ENCODE data around the gene NRP1. TPM values are rescaled to one million over a fixed set of nuclear protein-coding genes. Genes with fewer than 3 reads are reported as not detected.

NRP1 gene
- total RNA-seq = 100 to 1,000 TPM in 3 of 4 donors, 10 to 100 TPM in 1; 91.8 to 175 (median 142) TPM

- TF ChIP-seq CTCF (IDR thresholded peaks at IDR 0.05; ENCODE audit: low read depth) = no peak
These were observed at the start of gene NRP1 for GRCh38 chr10:33334153-33334804. TSS of gene NRP1 (minus strand) at chr10:33334667. CDS start at chr10:33334382, 285 bp downstream.

- TF ChIP-seq CTCF (IDR thresholded peaks at IDR 0.05; ENCODE audit: low read depth) = no peak
These were observed 48.6 kb upstream of the NRP1 start for GRCh38 chr10:33382921-33383713.

DNA sequence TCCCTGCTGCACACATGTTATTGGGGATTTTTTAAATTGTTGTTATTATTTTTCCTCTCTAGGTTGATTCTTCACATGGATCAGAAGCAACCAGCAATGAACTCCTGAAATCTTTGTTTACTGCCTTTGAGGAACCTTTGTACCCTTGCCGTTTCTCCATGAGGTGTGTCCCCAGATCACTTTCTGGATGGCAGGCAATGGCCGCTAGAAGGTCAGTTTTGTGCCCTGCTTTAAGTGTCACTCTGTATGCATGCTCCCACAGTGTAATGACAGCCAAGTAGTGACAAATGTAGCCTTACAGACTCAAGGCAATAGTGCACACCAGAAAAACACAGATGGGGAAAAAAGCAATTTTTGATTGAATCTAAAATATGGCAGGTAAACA lies 47.7 kb upstream of the NRP1 start:
- no peak for TF ChIP-seq CTCF (IDR thresholded peaks at IDR 0.05; ENCODE audit: low read depth)

DNA sequence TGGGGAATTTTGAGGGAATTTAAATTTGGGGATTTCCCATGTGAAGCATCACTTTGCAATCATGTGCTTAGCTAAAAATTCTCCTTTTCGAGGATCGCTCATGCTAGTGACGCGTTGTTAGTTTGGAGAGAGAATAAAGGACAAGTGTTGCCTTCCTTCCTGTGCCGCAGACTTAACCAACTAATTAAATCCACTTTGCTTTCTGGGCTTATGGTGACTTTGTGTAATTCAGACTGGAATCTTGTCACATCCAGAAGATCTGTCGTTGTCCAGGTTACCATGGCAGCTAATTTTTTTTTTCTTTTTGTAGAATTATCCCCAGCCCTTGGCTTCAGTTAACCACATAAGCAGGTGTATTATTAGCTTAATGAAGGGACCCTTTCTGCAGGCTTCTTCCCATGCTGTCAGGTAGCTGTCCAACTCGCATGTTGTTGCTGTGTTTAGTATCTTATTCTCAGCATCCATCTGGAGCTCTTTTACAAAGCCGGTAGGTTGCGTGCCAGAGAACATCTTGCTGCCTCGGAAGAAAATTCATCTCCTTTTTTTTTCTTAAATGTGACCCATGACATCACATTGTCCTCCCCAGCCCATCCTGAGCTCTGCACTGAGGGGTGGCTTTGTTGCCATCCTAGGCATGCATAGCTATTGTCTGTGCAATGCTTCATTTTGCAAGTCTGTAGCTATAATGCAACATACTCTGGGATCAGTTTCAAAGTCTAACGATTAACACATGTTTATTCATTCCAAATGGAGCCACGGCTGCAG lies 47.2 kb upstream of the NRP1 start:
- TF ChIP-seq CTCF (IDR thresholded peaks at IDR 0.05; ENCODE audit: low read depth) = no peak

DNA sequence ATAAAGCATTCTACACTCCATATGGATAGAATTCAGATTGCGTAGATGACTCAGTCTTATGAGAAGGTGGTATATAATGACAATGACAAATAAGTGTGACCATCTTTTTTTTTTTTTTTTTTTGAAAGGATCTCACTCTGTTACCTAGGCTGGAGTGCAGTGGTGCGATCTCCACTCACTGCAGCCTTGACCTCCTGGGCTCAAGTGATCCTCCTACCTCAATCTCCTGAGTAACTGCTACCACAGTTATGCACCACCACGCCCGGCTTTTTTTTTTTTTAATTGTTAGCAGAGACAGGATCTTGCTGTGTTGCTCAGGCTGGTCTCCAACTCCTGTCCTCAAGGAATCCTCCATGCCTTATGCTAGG lies 43.2 kb upstream of the NRP1 start:
- TF ChIP-seq CTCF (IDR thresholded peaks at IDR 0.05; ENCODE audit: low read depth) = no peak

DNA sequence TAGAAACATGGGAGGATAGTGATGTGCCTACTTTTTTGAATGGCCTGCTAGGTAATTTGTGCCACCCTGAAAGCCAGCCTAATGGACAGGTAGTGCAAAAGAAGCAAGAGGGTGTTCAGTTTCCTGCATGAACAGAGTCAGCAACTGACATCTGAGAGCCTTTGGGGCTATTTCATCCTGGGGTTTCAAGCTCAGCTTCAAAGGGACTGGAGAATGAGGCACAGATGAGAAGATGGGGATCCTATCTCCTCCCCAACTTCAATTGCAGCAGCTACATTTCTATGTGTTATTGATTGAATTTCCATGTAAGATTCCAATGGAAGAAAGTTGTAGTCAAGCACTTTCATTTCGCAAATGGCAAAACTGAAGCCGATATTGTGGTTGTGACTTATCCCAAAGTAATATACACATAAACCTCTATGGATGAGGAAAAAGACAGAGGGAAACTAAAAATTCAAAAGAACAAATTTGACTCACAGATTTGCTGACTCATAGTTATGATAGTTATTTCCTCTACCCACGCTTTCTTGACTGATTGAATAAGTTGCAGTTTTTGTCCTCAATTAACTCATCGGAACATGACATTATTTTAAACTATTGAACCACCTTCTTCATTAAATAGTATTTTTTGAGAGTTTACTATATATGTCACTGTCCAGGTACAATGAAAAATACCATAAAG lies 42.6 kb upstream of the NRP1 start:
- TF ChIP-seq CTCF (IDR thresholded peaks at IDR 0.05; ENCODE audit: low read depth) = no peak
